ENCODE data around the gene CRB1.

Gene CRB1

GRCh38 chr1:197521118-197521739 is 253.2 kb downstream of the CRB1 start:
- no peaks in the 10 kb centered on the region for H3K9me3 Mint-ChIP-seq
- H3K36me3 Mint-ChIP-seq (ENCODE audit: insufficient read depth), result no peaks in the 10 kb centered on the region
- H3K27me3 Mint-ChIP-seq, result no peaks in the 10 kb centered on the region
- no peak overlapping the region for H3K27ac Mint-ChIP-seq
- ATAC-seq (replicated peaks), result peak; percentile 47
- no peak overlapping the region for H3K4me3 Mint-ChIP-seq
- DNase-seq, result peak; percentile 24 to 44 (median 25)
- H3K4me1 Mint-ChIP-seq (ENCODE audit: low read depth in 2 of 2), result peaks cover 0 to 1% of the 10 kb centered on the region in 2 donors

- no peak overlapping the region for H3K4me3 Mint-ChIP-seq
- no peaks in the 10 kb centered on the region for H3K27me3 Mint-ChIP-seq
- no peaks in the 10 kb centered on the region for H3K9me3 Mint-ChIP-seq
- H3K27ac Mint-ChIP-seq, result no peak overlapping the region
- ATAC-seq (replicated peaks) (no peak), DNase-seq (no peak)
- H3K36me3 Mint-ChIP-seq (ENCODE audit: insufficient read depth), result no peaks in the 10 kb centered on the region
- H3K4me1 Mint-ChIP-seq (ENCODE audit: low read depth in 2 of 2), result no peaks in the 10 kb centered on the region
Observed at GRCh38 chr1:197526736-197527371, 258.8 kb downstream of the CRB1 start.

All from effector memory CD8-positive, alpha-beta T cell (primary cell).